HT-29 (cell line): Measurements from ENCODE around the gene AQP5. TPM values are rescaled to one million over a fixed set of nuclear protein-coding genes. Genes with fewer than 3 reads are reported as not detected.

ENCODE experiments used
- DNase-seq: peaks from one replicate; pipeline ENCODE4 v3.0.0-alpha.2; 2015; ENCODE audit warnings: low spot score
- total RNA-seq: library from RNA; depleted of rRNA; stranded (reverse); fragments of >200 nt; shearing (Covaris generic); gene quantifications from 2 replicates; pipeline ENCODE4 v1.2.3, GENCODE V29; 2014

AQP5 gene
- total RNA-seq, 1 experiment from 2014 or later: 110 TPM

- DNase-seq: no peak
Observed at GRCh38 chr12:49963976-49964815, 2.5 kb downstream of the AQP5 start.

- DNase-seq: no peak
Observed at GRCh38 chr12:49964849-49965624, 3.4 kb downstream of the AQP5 start.

- DNase-seq: no peak
Observed at GRCh38 chr12:49965836-49966235, 4.2 kb downstream of the AQP5 start.

- DNase-seq: no peak
Observed at GRCh38 chr12:49966511-49967041, 4.9 kb downstream of the AQP5 start.

GRCh38 chr12:49967042-49967776, 5.5 kb downstream of the AQP5 start:
- DNase-seq: peak; percentile 86

- DNase-seq: no peak
Observed at GRCh38 chr12:49967777-49968250, 6.1 kb downstream of the AQP5 start.

- DNase-seq: no peak
Observed at GRCh38 chr12:49968471-49968870, 6.8 kb downstream of the AQP5 start.

GRCh38 chr12:49969027-49969426, 7.4 kb downstream of the AQP5 start:
- DNase-seq: no peak

GRCh38 chr12:49969651-49970429, 8.2 kb downstream of the AQP5 start:
- no peak for DNase-seq

- DNase-seq: no peak
Observed at GRCh38 chr12:49970658-49971057, 9.0 kb downstream of the AQP5 start.

GRCh38 chr12:49971141-49971540, 9.5 kb downstream of the AQP5 start:
- no peak for DNase-seq

GRCh38 chr12:49972129-49972528, 10.5 kb downstream of the AQP5 start:
- DNase-seq: no peak

GRCh38 chr12:49972641-49973360, 11.1 kb downstream of the AQP5 start, which contains the start of gene AQP6:
TSS of gene AQP6 (plus strand) at chr12:49972947. CDS start at chr12:49973174, 227 bp downstream.
- DNase-seq: no peak

- DNase-seq: no peak
Observed at GRCh38 chr12:49973361-49973830, 11.7 kb downstream of the AQP5 start.

- no peak for DNase-seq
Observed at GRCh38 chr12:49974231-49974675, 12.6 kb downstream of the AQP5 start.

GRCh38 chr12:49974677-49975317, 13.1 kb downstream of the AQP5 start:
- no peak for DNase-seq

GRCh38 chr12:49975318-49975761, 13.7 kb downstream of the AQP5 start:
- DNase-seq: no peak

GRCh38 chr12:49976557-49976956, 14.9 kb downstream of the AQP5 start:
- no peak for DNase-seq

- DNase-seq: no peak
Observed at GRCh38 chr12:49978125-49978524, 16.5 kb downstream of the AQP5 start.
